ENCODE results near the gene NAA16.

DNA sequence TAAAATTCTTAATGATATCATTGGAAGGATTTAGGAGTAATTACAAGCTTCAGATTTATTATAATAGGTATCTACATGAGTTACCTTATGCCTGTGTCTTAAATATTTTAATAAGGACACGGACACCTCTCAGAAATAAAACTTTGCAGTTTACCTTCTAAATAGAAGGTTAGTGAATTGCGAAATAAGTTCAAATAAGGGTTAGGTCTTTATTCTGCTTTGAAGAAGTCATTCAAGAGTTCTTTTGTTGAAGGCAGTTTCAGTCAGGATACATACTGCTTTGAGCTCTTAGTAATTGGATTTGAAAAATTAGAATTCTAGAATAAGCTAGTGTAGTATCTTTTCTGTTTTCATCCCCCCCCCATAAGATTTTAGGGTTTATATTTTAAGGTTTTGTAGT, 53.0 kb downstream of the NAA16 start:
- TF ChIP-seq EP300 (IDR thresholded peaks at IDR 0.05) = no peak
- no peak for TF ChIP-seq CTCF (IDR thresholded peaks at IDR 0.05)
- TF ChIP-seq POLR2A (IDR thresholded peaks at IDR 0.05) = no peak
